VCaP (cell line): ENCODE data around the gene NPHP3.

Source experiments
- H3K27ac ChIP-seq: fragments of 450-650 bp; 2 replicates; pipeline ENCODE4 v1.5.1; 2017
- CTCF ChIP-seq: fragments of 450-650 bp; conservative IDR thresholded peaks from 2 replicates; pipeline ENCODE4 v1.5.1; 2017; ENCODE audit warnings: mild to moderate bottlenecking, moderate library complexity

The NPHP3 gene

GRCh38 chr3:132655471-132655870, 66.7 kb downstream of the NPHP3 start:
- TF ChIP-seq CTCF = no peak
- peak overlapping the region; percentile 86 for H3K27ac ChIP-seq

- no peak for TF ChIP-seq CTCF
- H3K27ac ChIP-seq = peak overlapping the region; percentile 86
Measured at GRCh38 chr3:132654721-132655120, 67.5 kb downstream of the NPHP3 start.

GRCh38 chr3:132654190-132654589, 68.0 kb downstream of the NPHP3 start:
- peak overlapping the region; percentile 86 for H3K27ac ChIP-seq
- no peak for TF ChIP-seq CTCF

GRCh38 chr3:132652640-132653270, 69.5 kb downstream of the NPHP3 start:
- H3K27ac ChIP-seq = peak overlapping the region; percentile 86; the same call in 1 of the 2 replicates
- no peak for TF ChIP-seq CTCF

GRCh38 chr3:132650153-132650552, 72.1 kb downstream of the NPHP3 start:
- H3K27ac ChIP-seq = no peak overlapping the region
- no peak for TF ChIP-seq CTCF

GRCh38 chr3:132645058-132645457, 77.2 kb downstream of the NPHP3 start:
- H3K27ac ChIP-seq = no peak overlapping the region
- TF ChIP-seq CTCF = no peak

GRCh38 chr3:132643366-132643765, 78.8 kb downstream of the NPHP3 start:
- TF ChIP-seq CTCF = no peak
- no peak overlapping the region for H3K27ac ChIP-seq
